ENCODE measurements around the gene AR. TPM values are rescaled to one million over a fixed set of nuclear protein-coding genes. Genes with fewer than 3 reads are reported as not detected.

AR gene
- total RNA-seq, 1 donor from 2014 or later, result 35.1 TPM

GRCh38 chrX:67536564-67536963 lies 7.3 kb upstream of the AR start:
- no peaks in the 10 kb centered on the region for H3K36me3 ChIP-seq
- no peaks in the 10 kb centered on the region for H3K9me3 ChIP-seq
- H3K27me3 ChIP-seq, result no peaks in the 10 kb centered on the region
- H3K4me1 ChIP-seq, result no peaks in the 10 kb centered on the region
- no peak for DNase-seq (ENCODE audit: extremely low spot score in 2 of 2)
- H3K27ac ChIP-seq, result no peak overlapping the region
- no peak for TF ChIP-seq CTCF (IDR thresholded peaks at IDR 0.05)
- no peak for TF ChIP-seq POLR2AphosphoS5 (IDR thresholded peaks at IDR 0.05; ENCODE audit: insufficient read depth in 1 of 2, low read depth in 1 of 2)
- no peak for TF ChIP-seq POLR2A (IDR thresholded peaks at IDR 0.05)
- intact Hi-C loops (cut with DNase I), result no loop called here
- H3K4me3 ChIP-seq, result no peak overlapping the region

GRCh38 chrX:67538383-67538782 lies 5.4 kb upstream of the AR start:
- TF ChIP-seq POLR2AphosphoS5 (IDR thresholded peaks at IDR 0.05; ENCODE audit: insufficient read depth in 1 of 2, low read depth in 1 of 2) (no peak), POLR2A (IDR thresholded peaks at IDR 0.05) (no peak), CTCF (IDR thresholded peaks at IDR 0.05) (no peak)
- intact Hi-C loops (cut with DNase I), result no loop called here
- Histone ChIP-seq H3K27me3 (no peaks in the 10 kb centered on the region), H3K9me3 (no peaks in the 10 kb centered on the region), H3K36me3 (no peaks in the 10 kb centered on the region), H3K4me1 (no peaks in the 10 kb centered on the region), H3K27ac (no peak overlapping the region), H3K4me3 (no peak overlapping the region)
- no peak for DNase-seq (ENCODE audit: extremely low spot score in 2 of 2)

- H3K4me1 ChIP-seq, result no peaks in the 10 kb centered on the region
- TF ChIP-seq CTCF (IDR thresholded peaks at IDR 0.05), result no peak
- TF ChIP-seq POLR2AphosphoS5 (IDR thresholded peaks at IDR 0.05; ENCODE audit: insufficient read depth in 1 of 2, low read depth in 1 of 2), result no peak
- TF ChIP-seq POLR2A (IDR thresholded peaks at IDR 0.05), result no peak
- intact Hi-C loops (cut with DNase I), result loop anchor here (10.0 kb wide), 1 partner anchor 230 kb away; no protein-coding TSS in a partner anchor
- no peaks in the 10 kb centered on the region for H3K36me3 ChIP-seq
- peak overlapping the region; percentile 89 for H3K27ac ChIP-seq
- peak overlapping the region; percentile 55 to 65 for H3K4me3 ChIP-seq
- H3K27me3 ChIP-seq, result peaks cover 4% of the 10 kb centered on the region
- no peak for DNase-seq (ENCODE audit: extremely low spot score in 2 of 2)
- H3K9me3 ChIP-seq, result no peaks in the 10 kb centered on the region
These were observed 637 bp downstream of the AR start for GRCh38 chrX:67544281-67545035.

- Histone ChIP-seq H3K4me1 (no peaks in the 10 kb centered on the region), H3K9me3 (no peaks in the 10 kb centered on the region), H3K4me3 (peak overlapping the region; percentile 55 to 65), H3K36me3 (no peaks in the 10 kb centered on the region), H3K27me3 (peaks cover 4% of the 10 kb centered on the region), H3K27ac (peak overlapping the region; percentile 89)
- TF ChIP-seq POLR2AphosphoS5 (IDR thresholded peaks at IDR 0.05; ENCODE audit: insufficient read depth in 1 of 2, low read depth in 1 of 2) (no peak), POLR2A (IDR thresholded peaks at IDR 0.05) (no peak), CTCF (IDR thresholded peaks at IDR 0.05) (no peak)
- no peak for DNase-seq (ENCODE audit: extremely low spot score in 2 of 2)
- intact Hi-C loops (cut with DNase I), result loop anchor here (10.0 kb wide), 1 partner anchor 230 kb away; no protein-coding TSS in a partner anchor
These were observed 1.4 kb downstream of the AR start for GRCh38 chrX:67545036-67545821.

Measured in vagina (tissue), 2 donors.